Measurements from ENCODE around the gene GK. TPM values are rescaled to one million over a fixed set of nuclear protein-coding genes. Genes with fewer than 3 reads are reported as not detected.

Gene GK
- total and polyA plus RNA-seq, 2 of the 8 experiments (the other 6 are each of a cell fraction or from before 2014, with no cell fraction given) = 2.9 to 11.2 TPM

DNA sequence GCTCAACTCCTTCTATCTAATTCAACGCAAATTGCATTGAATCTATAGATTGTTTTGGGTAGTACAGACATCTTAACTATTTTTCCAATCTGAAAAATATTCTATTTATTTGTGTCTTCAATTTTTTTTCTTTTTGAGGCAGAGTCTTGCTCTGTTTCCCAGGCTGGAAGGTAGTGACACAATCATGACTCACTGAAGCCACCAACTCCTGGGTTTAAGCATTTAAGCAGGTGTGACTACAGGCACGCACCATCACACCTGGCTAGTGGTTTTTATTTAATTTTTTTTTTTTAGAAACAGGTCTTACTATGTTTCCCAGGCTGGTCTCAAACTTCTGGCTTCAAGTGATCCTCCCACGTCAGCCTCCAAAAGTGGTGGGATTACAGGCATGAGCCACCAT, 98.3 kb downstream of the GK start:
- H3K9me3 ChIP-seq (ENCODE audit: insufficient read depth in 2 of 2, low read depth in 1 of 2, low read length in 1 of 2) = no peaks in the 10 kb centered on the region; a peak in 1 of 4 replicates
- no peak overlapping the region for H3K4me3 ChIP-seq (ENCODE audit: extremely low read depth in 1 of 4, insufficient read depth in 2 of 4, low read depth in 3 of 4, low read length in 4 of 4)
- ChIA-PET CTCF (ENCODE audit: partially characterized antibody) (no interaction called here), POLR2A (ENCODE audit: partially characterized antibody) (no interaction called here)
- no peak overlapping the region for H4K5ac ChIP-seq (ENCODE audit: insufficient read length, low read depth, low read length)
- H2BK5ac ChIP-seq (ENCODE audit: low read depth, low read length) = no peak overlapping the region
- no peak overlapping the region for H2AFZ ChIP-seq (ENCODE audit: low read length)
- H4K91ac ChIP-seq (replicated peaks; ENCODE audit: insufficient read length, low read length) = no peak overlapping the region
- H4K20me1 ChIP-seq (replicated peaks in 1 of 2; ENCODE audit: control insufficient read depth in 1 of 2, insufficient read depth in 2 of 2, low read length in 2 of 2) = no peaks in the 10 kb centered on the region
- no peak overlapping the region for H3K14ac ChIP-seq (ENCODE audit: insufficient read length)
- no peak overlapping the region for H3K23ac ChIP-seq (ENCODE audit: insufficient read length)
- H3K27ac ChIP-seq (ENCODE audit: low read depth, low read length) = no peak overlapping the region
- no peak overlapping the region for H2BK120ac ChIP-seq (replicated peaks; ENCODE audit: low read depth, low read length)
- no peak overlapping the region for H2BK20ac ChIP-seq (ENCODE audit: low read length)
- H3K18ac ChIP-seq (ENCODE audit: extremely low read depth, low read length) = no peak overlapping the region
- no peak overlapping the region for H4K8ac ChIP-seq (ENCODE audit: extremely low read depth, insufficient read depth, low read length)
- H3K9ac ChIP-seq (replicated peaks in 1 of 4; ENCODE audit: extremely low read depth in 1 of 4, low read depth in 3 of 4, low read length in 3 of 4) = no peak overlapping the region
- H3K36me3 ChIP-seq (ENCODE audit: control insufficient read depth in 2 of 4, insufficient read depth in 4 of 4, low read length in 3 of 4) = no peaks in the 10 kb centered on the region
- 100% methylated on average over 3 of the region's 3 CpGs; no CpG with 5 or more reads in 1 of the 2 experiments for WGBS, 2 experiments (ENCODE audit: extremely low coverage in 1 of 2, insufficient coverage in 1 of 2, insufficient read length in 1 of 2, insufficient replicate concordance in 2 of 2, low coverage in 1 of 2, low lambda C conversion rate in 2 of 2, missing lambda C conversion rate in 1 of 2)
- no peaks in the 10 kb centered on the region for H3K27me3 ChIP-seq (replicated peaks in 1 of 4; ENCODE audit: control insufficient read depth in 3 of 4, extremely low read depth in 1 of 4, insufficient read depth in 3 of 4, low read length in 3 of 4)
- no peak overlapping the region for H2AK5ac ChIP-seq (ENCODE audit: low read depth, low read length)
- FAIRE-seq = no peak
- H3K23me2 ChIP-seq (ENCODE audit: low read depth, low read length) = no peaks in the 10 kb centered on the region
- H3K79me2 ChIP-seq (ENCODE audit: control insufficient read depth in 1 of 2, insufficient read depth in 2 of 2, low read length in 2 of 2) = no peaks in the 10 kb centered on the region
- no peak overlapping the region for H3K4ac ChIP-seq (replicated peaks; ENCODE audit: insufficient read length, low read depth, low read length)
- no peaks in the 10 kb centered on the region for H3K4me1 ChIP-seq (replicated peaks in 1 of 4; ENCODE audit: control insufficient read depth in 3 of 4, insufficient read depth in 4 of 4, low read length in 3 of 4)
- H2BK12ac ChIP-seq (ENCODE audit: low read depth, low read length) = no peak overlapping the region
- H3K56ac ChIP-seq (replicated peaks; ENCODE audit: insufficient read length, low read depth, low read length) = no peak overlapping the region
- H3K4me2 ChIP-seq (ENCODE audit: insufficient read depth in 1 of 2, low read depth in 2 of 2, low read length in 2 of 2) = no peak overlapping the region
- DNase-seq (ENCODE audit: low read depth in 1 of 2, low spot score in 2 of 2) = no peak
- H3K79me1 ChIP-seq (ENCODE audit: low read depth, low read length) = no peaks in the 10 kb centered on the region
- no peak overlapping the region for H2BK15ac ChIP-seq (ENCODE audit: low read length)
- no peak for TF ChIP-seq KDM1A (IDR thresholded peaks at IDR 0.05; ENCODE audit: borderline replicate concordance, low read length)
- no peak for TF ChIP-seq EGR1 (IDR thresholded peaks at IDR 0.05; ENCODE audit: borderline replicate concordance, low read depth, low read length)
- TF ChIP-seq ZNF274 (IDR thresholded peaks at IDR 0.05; ENCODE audit: borderline replicate concordance, extremely low read depth, low read length) = no peak
- TF ChIP-seq SUZ12 (IDR thresholded peaks at IDR 0.05; ENCODE audit: low read length) = no peak

Data from H1 (cell line).